Sciatic nerve (tissue), 2 donors: ENCODE results near the gene TARS3. TPM values are rescaled to one million over a fixed set of nuclear protein-coding genes. Genes with fewer than 3 reads are reported as not detected.
A peak's percentile ranks its signal among the peaks of the same experiment; 100 is the strongest.
"Not testable (repeated sequence)": the region's sequence is repeated elsewhere in the genome, so short reads cannot be mapped to it uniquely, and the experiment has no call there.

Source experiments
- ATAC-seq: fragments of 200-7000 bp; cut with Tn5 transposase; one replicate; pipeline ENCODE4 v1.9.1; 2020; ENCODE audit warnings: mild to moderate bottlenecking, moderate library complexity
- DNase-seq: peaks from one replicate; pipeline ENCODE4 v3.0.0-alpha.2; 2020; ENCODE audit warnings: low spot score
- intact Hi-C: fragments of 100-400 bp; cut with DNase I; formaldehyde crosslinking; loops from one replicate; pipeline ENCODE4 v1.14.2; 2022
- total RNA-seq: library from RNA; stranded (reverse); fragmentation: NEBNext Ultra II Directional; extraction: Animal tissue kit (Norgen Biotek cat#: 25700); gene quantifications from one replicate; pipeline ENCODE4 v1.2.1, GENCODE V29; 2021
- donor health status: DM: no; HTN: no; CAD: no.
- donor health status: DM: no; HTN: no; CAD: no.

TARS3 gene
- 28.1 TPM for total RNA-seq

GRCh38 chr15:101723874-101724674, at the start of gene TARS3:
Gene TARS3, minus strand, starts transcription at chr15:101724473. Its CDS starts 86 bp downstream, at chr15:101724387.
- ATAC-seq, result peak; percentile 99
- DNase-seq, result peak; percentile 98
- intact Hi-C loops, result no loop called here

DNA sequence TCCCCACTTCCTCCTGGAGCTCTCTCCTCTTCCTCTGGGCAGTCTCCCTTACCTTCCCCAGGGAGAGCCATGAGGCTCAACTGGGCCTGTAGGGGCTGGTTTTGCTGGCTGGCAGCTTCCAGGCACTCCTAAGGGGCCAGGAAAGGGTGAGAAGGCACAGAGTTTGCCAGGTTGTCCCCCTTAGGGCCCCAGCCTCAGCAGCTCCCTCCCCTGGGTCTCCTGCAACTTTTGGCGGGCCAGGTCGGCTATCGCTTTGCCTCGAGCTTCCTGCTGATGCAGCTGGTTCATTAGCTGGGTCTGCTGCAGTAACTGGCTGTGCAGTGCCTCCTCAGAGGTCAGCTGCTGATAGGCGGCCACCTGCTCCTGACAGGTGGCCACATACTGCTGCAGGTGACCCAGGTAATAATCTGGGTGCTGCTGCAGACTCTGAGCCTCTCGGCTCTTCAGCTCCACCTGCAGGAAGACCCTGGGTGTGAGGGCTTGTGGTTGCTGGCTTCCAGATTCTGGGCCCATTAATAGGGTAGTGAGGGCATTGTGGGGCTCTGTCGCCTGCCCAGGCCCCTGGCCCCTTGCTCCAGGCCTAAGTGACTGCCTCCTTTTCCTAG, 49.3 kb upstream of the TARS3 start:
- DNase-seq (no peak), ATAC-seq (no peak)
- intact Hi-C loops, result no loop called here

DNA sequence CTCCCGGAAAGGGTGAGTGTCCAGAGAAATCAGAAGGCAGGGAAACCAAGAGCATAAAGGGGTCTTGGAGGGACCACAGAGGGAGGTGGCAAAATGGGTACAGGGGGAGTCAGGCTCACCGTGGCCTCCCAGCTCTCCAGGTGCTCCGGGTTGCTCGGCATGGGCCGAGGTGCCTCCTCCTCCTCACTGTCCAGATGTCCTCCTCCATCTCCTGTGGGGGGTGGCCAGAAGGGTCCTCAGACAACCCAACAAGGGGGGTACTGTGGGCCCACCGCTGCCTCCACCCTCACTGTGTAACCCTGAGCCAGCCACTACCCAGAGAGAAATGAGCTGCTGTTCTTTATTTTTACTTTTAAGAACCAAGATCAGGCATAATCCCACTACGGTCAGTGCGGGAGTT, 48.6 kb upstream of the TARS3 start:
- DNase-seq (no peak), ATAC-seq (no peak)
- intact Hi-C loops, result no loop called here

GRCh38 chr15:101767083-101767640, 42.9 kb upstream of the TARS3 start:
- intact Hi-C loops, ATAC-seq, DNase-seq: not testable (repeated sequence)

DNA sequence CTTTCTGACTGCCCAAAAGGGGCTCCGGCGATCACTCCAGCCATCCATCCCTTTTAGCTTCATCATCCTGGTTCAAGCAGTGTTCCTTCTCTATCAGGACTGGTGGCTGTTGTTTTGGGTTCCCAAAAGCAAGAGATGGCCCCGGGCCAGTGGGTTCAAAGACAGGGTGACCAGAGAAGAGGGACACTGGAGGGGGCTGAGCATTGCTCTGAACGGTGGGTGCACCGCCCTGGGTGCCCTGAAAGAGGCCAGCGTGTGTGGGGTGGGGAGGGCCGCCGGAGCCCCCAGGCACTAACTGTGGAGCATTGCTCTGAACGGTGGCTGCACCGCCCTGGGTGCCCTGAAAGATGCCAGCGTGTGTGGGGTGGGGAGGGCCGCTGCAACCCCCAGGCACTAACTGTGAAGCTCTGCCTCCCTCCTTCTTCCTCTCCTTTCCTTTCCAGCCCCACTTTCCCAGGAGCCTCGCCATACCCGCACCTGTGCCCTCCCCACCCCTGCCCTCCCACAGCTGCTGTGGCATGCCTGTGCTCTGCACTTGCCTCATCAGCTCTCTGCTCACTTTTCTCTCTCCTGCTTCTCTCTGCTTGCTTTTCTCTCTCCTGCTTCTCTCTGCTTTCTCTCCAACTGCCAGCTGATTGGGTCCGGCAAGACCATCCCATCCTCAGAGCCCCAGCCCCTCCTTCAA, 41.6 kb upstream of the TARS3 start:
- DNase-seq, result no peak
- intact Hi-C loops, result no loop called here
- no peak for ATAC-seq

- ATAC-seq, intact Hi-C loops, DNase-seq: not testable (repeated sequence)
Measured at GRCh38 chr15:101765340-101765671, 41.0 kb upstream of the TARS3 start.

GRCh38 chr15:101764669-101765339, 40.5 kb upstream of the TARS3 start:
- intact Hi-C loops, ATAC-seq, DNase-seq: not testable (repeated sequence)

- peak; percentile 43 for ATAC-seq
- intact Hi-C loops, DNase-seq: not testable (repeated sequence)
Measured at GRCh38 chr15:101746716-101747082, 22.4 kb upstream of the TARS3 start.

- intact Hi-C loops, ATAC-seq, DNase-seq: not testable (repeated sequence)
Measured at GRCh38 chr15:101734837-101735236, 10.6 kb upstream of the TARS3 start.

DNA sequence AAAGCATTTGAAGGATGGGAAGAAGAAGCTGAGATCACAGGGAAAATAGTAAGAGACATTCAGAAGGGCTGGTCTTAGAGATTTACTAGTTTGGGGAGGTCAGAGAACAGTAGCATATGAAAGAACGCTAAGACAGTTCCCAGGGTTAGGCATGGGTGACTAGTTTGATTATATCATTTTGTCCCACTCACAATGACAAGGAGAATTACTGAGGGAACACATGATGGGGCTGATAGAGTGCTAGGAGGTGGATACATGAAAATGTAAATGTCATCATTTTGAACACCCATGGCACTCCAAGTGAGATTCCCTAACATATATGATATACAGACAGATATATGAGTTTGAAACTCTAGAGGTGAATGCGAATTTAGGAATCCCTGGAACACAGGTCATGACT, 9.3 kb upstream of the TARS3 start:
- intact Hi-C loops, result no loop called here
- ATAC-seq (no peak), DNase-seq (no peak)

DNA sequence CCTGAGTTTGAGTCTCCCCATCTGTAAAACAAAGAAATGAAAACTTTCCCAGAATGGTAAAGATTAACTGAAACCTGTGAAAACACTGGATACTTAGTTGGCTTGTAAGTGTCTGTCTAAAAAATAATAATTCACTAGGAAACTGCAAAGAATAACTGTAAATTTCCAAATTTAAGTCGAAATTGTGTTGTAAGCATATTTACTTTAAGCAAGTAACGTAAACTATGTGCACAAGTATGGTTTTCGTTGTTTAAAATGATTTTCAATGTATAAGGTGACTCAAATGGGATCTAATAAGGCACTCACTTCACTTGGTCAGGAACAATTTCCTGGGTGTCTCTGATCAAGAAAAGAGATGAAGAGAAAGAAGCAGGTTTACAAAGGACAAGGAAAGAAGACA, 8.5 kb upstream of the TARS3 start:
- ATAC-seq (no peak), DNase-seq (no peak)
- intact Hi-C loops, result no loop called here

- ATAC-seq, result no peak
- intact Hi-C loops, result no loop called here
- DNase-seq, result no peak
Measured at GRCh38 chr15:101731746-101732145, 7.5 kb upstream of the TARS3 start.

DNA sequence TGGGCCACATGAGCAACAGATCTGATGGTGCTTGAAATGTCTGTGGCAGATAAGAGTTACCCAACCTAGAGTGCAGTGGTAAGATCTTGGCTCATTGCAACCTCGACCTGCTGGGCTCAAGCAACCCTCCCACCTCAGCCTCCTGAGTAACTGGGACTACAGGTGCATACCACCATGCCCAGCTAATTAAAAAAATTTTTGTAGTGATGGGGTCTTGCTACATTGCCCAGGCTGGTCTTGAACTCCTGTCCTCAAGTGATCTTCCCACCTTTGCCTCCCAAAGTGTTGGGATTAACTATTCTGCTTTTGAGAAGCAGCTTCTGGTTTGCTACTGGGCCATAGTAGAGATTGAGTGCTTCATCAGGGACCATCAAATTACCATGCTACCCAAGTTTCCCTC, 2.9 kb upstream of the TARS3 start:
- ATAC-seq (no peak), DNase-seq (no peak)
- intact Hi-C loops, result no loop called here

DNA sequence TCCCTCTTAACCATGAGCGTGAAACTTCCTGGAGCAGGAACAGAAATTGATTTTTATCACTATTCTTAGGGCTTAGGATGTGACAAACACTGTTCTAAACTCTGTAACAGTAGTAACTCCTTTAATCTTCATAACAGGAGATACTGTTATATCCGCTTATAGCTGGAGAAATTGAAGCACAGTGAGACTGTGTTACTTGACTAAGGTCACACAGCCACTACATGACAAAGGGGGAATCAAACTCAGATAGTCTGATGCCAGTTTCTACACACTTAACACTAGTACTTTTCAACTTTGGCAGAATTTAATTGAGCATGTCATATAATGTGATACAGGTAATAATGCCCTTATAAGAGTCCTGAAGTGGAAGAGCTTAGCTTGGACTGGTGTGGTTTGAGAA, 800 bp upstream of the TARS3 start:
- ATAC-seq, result no peak
- no peak for DNase-seq
- intact Hi-C loops, result no loop called here

- intact Hi-C loops, result no loop called here
- ATAC-seq (peak; percentile 21), DNase-seq (no peak)
Measured at GRCh38 chr15:101724675-101725005, 367 bp upstream of the TARS3 start.

GRCh38 chr15:101723171-101723873, 951 bp downstream of the TARS3 start:
- intact Hi-C loops, result no loop called here
- DNase-seq, result no peak
- no peak for ATAC-seq

DNA sequence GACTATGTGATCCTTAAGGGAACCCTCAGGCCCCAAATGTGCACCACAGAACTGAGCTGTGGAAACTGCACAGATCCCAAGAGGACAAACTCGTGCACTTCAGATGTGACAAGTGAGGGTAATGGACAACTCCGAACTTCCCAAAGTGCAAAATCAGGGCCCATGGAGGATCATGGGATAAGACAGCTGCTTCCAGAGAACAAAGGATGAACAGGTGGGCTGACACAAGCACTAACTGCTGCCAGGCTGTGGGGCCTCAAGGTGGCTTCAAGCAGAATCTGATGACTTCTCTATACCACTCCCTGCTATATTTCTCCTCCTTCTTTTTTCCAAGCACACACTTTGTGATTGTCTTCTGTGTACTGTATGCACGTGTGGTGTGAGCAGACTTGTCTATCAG, 5.4 kb downstream of the TARS3 start:
- no peak for ATAC-seq
- intact Hi-C loops, result no loop called here
- no peak for DNase-seq

DNA sequence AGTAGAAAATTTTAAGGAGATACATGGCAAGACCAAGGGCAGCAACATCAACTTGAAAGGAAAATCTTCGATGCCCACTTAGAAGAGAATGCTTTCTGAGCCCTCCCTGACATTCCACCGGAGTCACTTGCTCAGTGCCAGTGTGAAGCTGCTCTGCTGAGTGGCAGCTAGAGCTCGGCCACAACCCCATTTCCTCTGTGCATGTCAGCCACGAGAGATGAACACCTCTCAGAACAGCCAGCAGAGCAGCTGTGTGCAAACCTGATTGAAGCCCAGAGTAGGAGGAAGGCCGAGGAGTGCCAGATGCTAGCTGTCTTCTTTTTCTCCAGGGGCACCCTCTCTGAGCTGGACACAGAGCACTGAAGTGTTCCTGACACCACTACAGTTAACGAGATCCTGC, 12.2 kb downstream of the TARS3 start:
- intact Hi-C loops, result no loop called here
- DNase-seq (no peak), ATAC-seq (no peak)

DNA sequence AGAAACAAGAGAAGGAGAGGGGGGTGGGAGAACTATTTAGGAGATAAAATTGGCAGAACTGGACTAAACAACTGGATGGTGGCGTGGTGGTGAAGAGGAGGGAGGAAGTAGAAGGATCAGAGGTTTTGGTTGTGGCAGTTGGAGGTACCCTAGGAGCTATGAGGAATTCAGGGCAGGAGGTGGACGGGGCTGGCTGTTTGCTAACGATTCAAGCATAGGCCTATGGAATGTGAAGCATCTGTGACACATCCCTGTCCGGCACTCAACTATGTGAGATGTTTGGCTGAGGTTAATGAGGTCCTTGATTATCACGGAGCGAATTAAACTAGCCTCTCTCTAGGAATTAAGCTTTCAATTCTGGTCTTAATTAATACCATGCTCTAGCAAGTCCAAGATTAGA, 13.5 kb downstream of the TARS3 start:
- intact Hi-C loops, result no loop called here
- no peak for ATAC-seq
- no peak for DNase-seq
